ENCODE measurements around the gene HDLBP. TPM values are rescaled to one million over a fixed set of nuclear protein-coding genes. Genes with fewer than 3 reads are reported as not detected.

Gene HDLBP
- total RNA-seq, 1 donor from 2014 or later = 270 TPM

DNA sequence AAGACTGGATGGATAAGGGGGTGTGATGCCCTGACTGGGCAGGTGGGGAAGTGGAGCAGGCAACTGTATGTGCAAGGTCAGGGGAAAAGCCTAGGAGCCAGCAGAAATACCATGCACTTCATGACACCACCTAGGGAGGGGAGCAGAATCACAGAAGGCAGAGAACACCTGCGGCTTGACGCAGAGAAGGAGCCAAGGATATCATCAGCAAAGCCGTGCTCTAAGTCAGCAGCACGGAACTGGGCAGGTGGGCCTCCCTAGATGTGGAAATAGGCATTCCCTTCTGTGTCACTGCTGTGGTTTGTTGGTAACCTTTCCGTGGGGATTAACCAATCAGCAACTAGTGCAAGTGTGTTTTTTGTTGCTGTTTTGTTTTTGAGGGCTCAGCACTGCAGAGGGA, 41.3 kb downstream of the HDLBP start:
- Mint-ChIP-seq H3K27ac (no peak overlapping the region), H3K27me3 (ENCODE audit: insufficient read depth) (no peaks in the 10 kb centered on the region)
- intact Hi-C loops (cut with micrococcal nuclease) = loop anchor here (5.0 kb wide), 2 partner anchors 83 to 168 kb away; partner anchors contain the start of gene FARP2

DNA sequence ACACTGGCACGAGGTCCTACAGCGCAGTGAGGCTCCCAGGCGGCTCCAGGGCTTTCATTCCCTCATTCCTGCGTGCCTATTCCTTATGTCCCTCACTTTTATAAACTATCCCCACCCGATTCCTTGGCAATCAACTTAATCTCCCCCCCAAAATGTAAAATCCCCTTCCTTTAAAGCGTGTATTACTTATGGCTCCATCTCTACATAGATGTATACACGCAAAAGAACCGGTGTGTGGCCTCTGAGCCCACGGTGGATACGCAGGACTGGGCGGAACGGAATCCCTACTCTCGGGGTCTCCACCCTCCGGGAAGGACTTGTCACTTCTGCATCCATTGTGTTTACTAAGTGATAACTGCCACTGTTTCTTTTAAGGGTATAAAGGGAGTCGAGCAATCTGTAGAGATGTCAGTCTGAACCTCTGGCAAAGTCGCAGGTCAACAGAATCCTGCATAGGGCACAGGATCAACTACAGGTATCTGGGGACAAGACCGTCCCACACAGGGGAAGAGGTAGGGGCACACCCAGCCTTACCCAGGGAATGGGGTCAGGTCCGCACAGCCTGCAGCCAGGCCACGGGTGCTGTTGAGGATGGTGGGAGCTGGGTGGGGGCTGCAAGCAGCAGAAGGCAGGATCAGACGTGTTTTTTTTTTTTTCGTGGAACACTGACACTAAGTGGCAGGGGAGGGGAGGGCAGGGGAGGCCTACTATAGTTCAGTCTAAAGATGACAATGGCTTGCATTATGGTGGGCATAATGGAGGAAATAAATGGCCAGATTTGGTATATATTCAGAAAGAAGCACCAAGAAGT, 42.1 kb downstream of the HDLBP start:
- Mint-ChIP-seq H3K4me1 (ENCODE audit: low read depth) (peaks cover 29% of the 10 kb centered on the region), H3K36me3 (ENCODE audit: low read depth) (peaks cover 26% of the 10 kb centered on the region), H3K27ac (peak overlapping the region; percentile 50), H3K4me3 (peak overlapping the region; percentile 70), H3K27me3 (ENCODE audit: insufficient read depth) (no peaks in the 10 kb centered on the region), H3K9me3 (peaks cover 29% of the 10 kb centered on the region)
- no peak for DNase-seq (ENCODE audit: low spot score)
- intact Hi-C loops (cut with micrococcal nuclease) = loop anchor here (2.0 to 5.0 kb wide), 3 partner anchors 84 to 363 kb away; partner anchors contain the start of genes ATG4B, FARP2 and THAP4

More for the DNA sequence above, 41.3 kb downstream of the HDLBP start:
- Mint-ChIP-seq H3K4me3 (no peak overlapping the region), H3K36me3 (ENCODE audit: low read depth) (peaks cover 22% of the 10 kb centered on the region), H3K9me3 (peaks cover 29% of the 10 kb centered on the region), H3K4me1 (ENCODE audit: low read depth) (peaks cover 26% of the 10 kb centered on the region)
- no peak for DNase-seq (ENCODE audit: low spot score)

DNA sequence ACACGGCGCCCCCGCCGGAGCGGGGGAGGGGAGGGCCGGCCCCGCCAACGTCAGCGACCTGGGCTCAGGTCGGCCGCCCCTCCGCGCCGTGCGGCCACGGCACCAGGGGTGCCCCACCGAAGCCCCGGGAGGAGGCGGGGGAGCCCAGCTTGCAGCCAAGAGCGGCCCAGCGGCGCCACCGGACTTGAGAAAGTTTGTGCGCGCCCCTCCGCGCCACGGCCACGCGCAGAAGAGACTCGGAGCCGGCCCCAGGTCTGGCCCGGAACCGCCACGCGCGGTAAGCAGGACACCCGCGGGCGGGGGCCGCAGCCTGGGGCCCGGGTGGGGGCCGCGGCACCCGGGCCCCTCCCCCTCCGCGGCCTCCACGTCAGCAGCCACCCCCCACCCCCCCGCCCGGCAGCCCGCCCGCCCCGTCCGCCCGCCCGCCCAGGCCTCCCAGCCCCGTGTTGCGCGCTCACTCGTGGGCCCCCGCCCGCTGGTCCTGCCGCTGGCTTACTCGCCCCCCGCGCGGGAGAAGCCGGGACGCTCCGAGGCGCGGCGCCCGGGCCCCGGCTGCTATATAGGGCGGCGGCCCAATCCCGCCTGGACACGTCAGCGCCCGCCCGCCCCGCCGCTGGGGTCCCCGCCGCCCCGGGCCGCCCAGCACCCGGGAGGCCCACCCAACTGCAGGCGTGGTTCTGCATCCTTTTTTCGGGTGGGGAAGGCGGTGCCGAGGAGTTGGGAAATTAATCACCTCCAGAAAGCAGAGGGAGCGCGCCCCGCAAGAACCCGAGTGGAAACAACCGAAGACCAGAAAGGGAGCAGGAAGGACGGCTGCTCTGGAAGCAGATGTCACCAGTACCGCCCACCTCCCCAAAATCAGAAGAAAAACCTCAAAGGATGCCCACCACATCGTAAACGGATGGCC, 42.9 kb downstream of the HDLBP start:
- no peaks in the 10 kb centered on the region for H3K27me3 Mint-ChIP-seq (ENCODE audit: insufficient read depth)
- intact Hi-C loops (cut with micrococcal nuclease) = loop anchor here (1.0 to 5.0 kb wide), 4 partner anchors 43 to 364 kb away; partner anchors contain the start of genes ATG4B, FARP2, HDLBP and SEPTIN2
- H3K27ac Mint-ChIP-seq = peak overlapping the region; percentile 50
- peak; percentile 45 for DNase-seq (ENCODE audit: low spot score)
- H3K36me3 Mint-ChIP-seq (ENCODE audit: low read depth) = peaks cover 33% of the 10 kb centered on the region
- H3K4me1 Mint-ChIP-seq (ENCODE audit: low read depth) = peaks cover 29% of the 10 kb centered on the region
- H3K4me3 Mint-ChIP-seq = peak overlapping the region; percentile 70
- H3K9me3 Mint-ChIP-seq = peaks cover 29% of the 10 kb centered on the region

DNA sequence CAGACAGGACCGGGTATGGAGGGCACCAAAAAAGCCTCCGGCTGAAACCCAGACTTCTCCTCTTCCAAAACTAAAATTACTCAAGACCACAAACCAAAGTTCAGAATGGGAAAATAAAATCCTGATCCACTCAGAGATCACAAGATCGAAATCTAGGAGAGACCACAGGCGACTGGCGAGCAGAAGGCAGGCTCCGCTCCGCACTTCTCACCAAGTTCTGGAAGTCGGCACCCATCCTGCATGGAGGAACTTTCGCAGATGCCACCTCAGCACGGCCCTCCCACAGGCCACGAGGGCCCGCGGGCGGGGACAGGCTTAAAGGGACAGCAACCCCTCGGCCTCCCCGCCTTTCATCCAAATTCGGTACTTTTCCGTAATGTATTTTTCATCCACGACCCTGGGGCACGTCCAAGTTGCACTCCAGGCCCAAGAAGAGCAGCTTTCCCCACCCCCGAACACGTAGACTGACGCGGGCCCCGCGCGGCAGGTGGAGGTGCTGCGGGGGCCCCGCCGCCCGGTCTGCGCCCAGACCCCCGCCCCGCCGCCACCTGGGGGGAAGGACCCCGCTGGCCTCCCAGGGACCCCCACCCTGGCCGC, 43.7 kb downstream of the HDLBP start:
- Mint-ChIP-seq H3K36me3 (ENCODE audit: low read depth) (peaks cover 32% of the 10 kb centered on the region), H3K4me1 (ENCODE audit: low read depth) (peaks cover 29% of the 10 kb centered on the region), H3K27ac (peak overlapping the region; percentile 86), H3K4me3 (peak overlapping the region; percentile 92), H3K9me3 (peaks cover 22% of the 10 kb centered on the region), H3K27me3 (ENCODE audit: insufficient read depth) (no peaks in the 10 kb centered on the region)
- peak; percentile 47 for DNase-seq (ENCODE audit: low spot score)
- intact Hi-C loops (cut with micrococcal nuclease) = loop anchor here (1.0 to 5.0 kb wide), 4 partner anchors 43 to 365 kb away; partner anchors contain the start of genes ATG4B, FARP2, HDLBP and SEPTIN2

DNA sequence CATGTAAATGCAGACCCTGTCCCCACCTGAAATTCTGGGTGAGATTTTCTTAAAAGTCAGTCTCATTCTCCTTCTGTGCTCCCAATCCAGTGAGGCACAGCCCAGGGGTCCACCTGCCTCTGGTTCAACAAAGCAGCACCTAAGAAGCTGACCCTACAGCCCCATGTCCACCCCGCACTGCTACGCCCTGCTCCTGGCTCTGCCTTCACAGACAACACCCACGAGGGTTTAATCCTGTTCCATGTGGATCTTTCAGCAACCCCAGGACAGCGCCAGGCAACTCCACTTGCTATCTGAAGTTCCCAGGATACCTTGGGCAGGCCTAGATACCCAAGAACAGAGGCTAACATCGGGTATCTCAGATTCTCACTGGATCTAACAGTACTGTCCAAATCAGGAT, 44.9 kb downstream of the HDLBP start:
- H3K36me3 Mint-ChIP-seq (ENCODE audit: low read depth) = peaks cover 30% of the 10 kb centered on the region
- intact Hi-C loops (cut with micrococcal nuclease) = loop anchor here (5.0 kb wide), 2 partner anchors 87 to 172 kb away; partner anchors contain the start of gene FARP2

DNA sequence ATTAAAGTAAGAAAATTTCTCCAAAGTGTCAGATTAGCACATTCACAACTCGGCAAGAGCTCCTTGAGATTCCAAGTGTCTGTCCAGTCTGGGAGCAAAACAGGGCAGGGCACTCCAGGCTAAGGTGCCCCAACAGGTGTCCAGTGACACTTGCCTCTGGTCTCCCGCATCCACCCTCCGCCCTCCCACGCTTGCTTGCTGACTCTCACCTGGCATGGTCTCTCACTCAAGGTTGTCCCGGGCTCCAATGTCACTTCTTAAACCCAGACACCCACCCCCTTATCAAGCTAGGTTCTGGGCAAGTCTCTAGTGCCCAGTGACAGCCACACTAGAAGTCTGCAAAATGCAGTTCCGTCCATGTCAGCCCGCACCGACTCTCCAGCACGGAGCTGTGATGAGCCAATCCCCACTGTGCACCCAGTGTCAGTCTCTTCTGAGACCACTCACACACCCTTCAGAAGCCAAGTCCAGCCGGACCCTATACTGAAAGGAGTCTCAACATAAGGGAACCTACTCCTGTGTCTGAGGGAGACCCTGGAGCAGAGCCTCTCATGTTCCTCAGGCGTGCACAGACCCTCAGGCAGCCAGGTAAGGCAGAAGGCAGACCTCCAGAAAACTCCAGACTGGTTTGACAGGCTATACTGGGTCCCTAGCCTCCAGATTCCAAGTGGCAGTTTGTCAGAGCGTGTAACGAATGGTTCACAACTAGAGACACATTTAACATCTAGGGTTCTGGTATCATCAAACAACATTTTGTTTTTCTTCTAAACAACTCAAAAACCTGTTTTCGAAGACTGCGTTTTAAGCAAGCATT, 45.6 kb downstream of the HDLBP start:
- peaks cover 26% of the 10 kb centered on the region for H3K36me3 Mint-ChIP-seq (ENCODE audit: low read depth)
- intact Hi-C loops (cut with micrococcal nuclease) = loop anchor here (5.0 kb wide), 2 partner anchors 87 to 172 kb away; partner anchors contain the start of gene FARP2
- DNase-seq (ENCODE audit: low spot score) = no peak

More for the DNA sequence above, 44.9 kb downstream of the HDLBP start:
- no peak for DNase-seq (ENCODE audit: low spot score)
- Mint-ChIP-seq H3K4me1 (ENCODE audit: low read depth) (peaks cover 29% of the 10 kb centered on the region), H3K27me3 (ENCODE audit: insufficient read depth) (no peaks in the 10 kb centered on the region), H3K4me3 (peak overlapping the region; percentile 92), H3K9me3 (peaks cover 10% of the 10 kb centered on the region), H3K27ac (no peak overlapping the region)

DNA sequence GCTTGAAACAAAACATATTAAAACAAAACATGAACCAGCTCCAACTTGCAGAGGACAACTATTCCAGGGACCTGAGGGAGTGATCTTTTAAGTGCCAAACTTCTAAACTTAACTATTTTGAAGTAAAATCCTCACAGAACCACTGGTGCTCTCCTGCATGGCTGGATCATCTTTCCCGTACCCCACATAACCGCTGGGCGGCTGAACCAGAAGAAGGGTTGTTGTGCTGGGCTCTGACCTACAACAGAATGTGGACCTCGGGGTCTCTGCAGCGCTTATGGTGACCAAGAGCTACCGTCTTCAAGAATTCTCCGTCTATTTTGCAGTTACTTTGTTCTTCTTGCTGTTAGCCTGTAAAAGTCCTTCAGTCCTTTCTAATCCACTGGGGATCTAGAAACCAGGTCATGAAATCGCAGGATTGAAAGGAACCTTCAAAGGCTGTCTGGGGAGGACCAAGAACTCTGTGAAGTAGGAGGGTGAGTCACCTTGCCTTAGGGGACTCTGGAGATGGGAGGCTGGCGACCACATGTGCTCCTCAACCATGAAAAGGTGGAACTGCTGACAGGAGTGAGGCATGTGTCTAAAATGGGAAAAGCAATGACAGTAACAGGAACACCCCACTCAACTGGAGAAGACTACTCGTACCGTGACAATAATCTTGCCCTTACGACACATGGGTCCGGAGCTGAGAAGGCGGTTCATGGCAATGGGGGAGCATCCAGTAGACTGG, 46.6 kb downstream of the HDLBP start:
- Mint-ChIP-seq H3K27ac (no peak overlapping the region), H3K27me3 (ENCODE audit: insufficient read depth) (no peaks in the 10 kb centered on the region), H3K4me3 (peak overlapping the region; percentile 24), H3K36me3 (ENCODE audit: low read depth) (peaks cover 26% of the 10 kb centered on the region), H3K4me1 (ENCODE audit: low read depth) (peaks cover 29% of the 10 kb centered on the region), H3K9me3 (no peaks in the 10 kb centered on the region)
- intact Hi-C loops (cut with micrococcal nuclease) = no loop called here
- DNase-seq (ENCODE audit: low spot score) = no peak

More for the DNA sequence above, 45.6 kb downstream of the HDLBP start:
- no peaks in the 10 kb centered on the region for H3K27me3 Mint-ChIP-seq (ENCODE audit: insufficient read depth)
- H3K4me1 Mint-ChIP-seq (ENCODE audit: low read depth) = peaks cover 29% of the 10 kb centered on the region
- peak overlapping the region; percentile 92 for H3K4me3 Mint-ChIP-seq
- H3K9me3 Mint-ChIP-seq = peaks cover 4% of the 10 kb centered on the region
- no peak overlapping the region for H3K27ac Mint-ChIP-seq

DNA sequence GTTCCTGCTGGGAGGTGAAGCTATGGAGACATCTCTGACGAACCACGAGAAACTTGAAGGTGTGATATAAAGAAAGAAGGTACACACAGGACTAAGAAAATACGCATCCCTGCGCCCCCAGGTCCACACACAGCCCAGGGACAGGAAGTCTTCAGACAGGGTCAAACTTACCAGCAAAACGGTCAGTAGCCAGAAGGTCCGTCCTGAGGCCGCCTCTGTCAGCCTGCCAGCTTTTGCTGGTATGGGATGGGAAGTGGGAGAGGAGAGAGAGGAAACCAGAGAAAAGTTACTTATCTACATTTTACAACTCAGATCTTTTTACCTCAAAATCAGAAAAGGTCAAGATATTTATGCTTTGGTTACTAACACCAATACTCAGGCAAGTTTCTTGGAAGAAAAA, 47.2 kb downstream of the HDLBP start:
- no peak overlapping the region for H3K27ac Mint-ChIP-seq
- H3K36me3 Mint-ChIP-seq (ENCODE audit: low read depth) = peaks cover 28% of the 10 kb centered on the region
- peaks cover 25% of the 10 kb centered on the region for H3K4me1 Mint-ChIP-seq (ENCODE audit: low read depth)
- no peaks in the 10 kb centered on the region for H3K9me3 Mint-ChIP-seq
- H3K27me3 Mint-ChIP-seq (ENCODE audit: insufficient read depth) = no peaks in the 10 kb centered on the region
- H3K4me3 Mint-ChIP-seq = no peak overlapping the region
- intact Hi-C loops (cut with micrococcal nuclease) = no loop called here
- DNase-seq (ENCODE audit: low spot score) = no peak

DNA sequence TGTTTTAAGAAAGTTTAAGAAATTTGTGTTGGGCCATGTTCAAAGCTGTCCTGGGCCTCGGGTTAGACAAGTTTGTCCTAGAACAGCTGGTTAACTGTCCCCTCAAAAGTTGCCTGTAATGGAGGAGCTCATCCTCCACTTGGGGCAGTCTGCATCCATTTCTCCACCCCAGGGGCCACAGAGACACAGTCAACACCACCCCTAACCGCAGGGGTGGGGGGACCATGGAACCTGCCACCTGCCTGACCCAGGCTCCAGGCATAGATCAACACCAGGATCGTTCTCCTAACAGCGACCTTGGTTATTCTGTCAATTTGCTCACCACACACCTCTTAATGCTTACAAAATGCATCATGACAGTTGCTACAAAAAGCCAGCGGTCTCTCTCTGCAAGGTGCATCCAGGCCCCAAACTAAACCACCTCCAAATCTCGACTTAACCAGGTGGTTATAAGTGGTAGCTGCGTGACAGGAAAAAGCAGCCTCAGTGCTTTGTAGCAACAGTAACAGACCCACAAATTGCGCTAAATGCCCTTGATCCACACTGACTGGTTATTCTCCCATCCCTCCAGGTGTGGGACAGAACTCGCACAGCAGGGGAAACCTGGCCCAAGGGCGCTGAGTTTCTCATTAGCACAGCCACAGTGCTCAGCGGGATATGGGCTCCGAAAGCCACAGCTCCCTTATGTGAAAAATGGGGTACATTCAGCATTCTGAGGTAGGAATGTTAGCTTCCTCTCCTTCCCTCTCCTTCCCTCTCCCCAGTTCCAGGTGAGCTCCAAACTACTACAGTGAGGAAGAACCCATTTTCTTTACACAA, 48.0 kb downstream of the HDLBP start:
- DNase-seq (ENCODE audit: low spot score) = no peak
- Mint-ChIP-seq H3K27ac (no peak overlapping the region), H3K36me3 (ENCODE audit: low read depth) (peaks cover 35% of the 10 kb centered on the region), H3K9me3 (no peaks in the 10 kb centered on the region), H3K4me3 (no peak overlapping the region), H3K27me3 (ENCODE audit: insufficient read depth) (no peaks in the 10 kb centered on the region), H3K4me1 (ENCODE audit: low read depth) (peaks cover 20% of the 10 kb centered on the region)
- intact Hi-C loops (cut with micrococcal nuclease) = no loop called here

DNA sequence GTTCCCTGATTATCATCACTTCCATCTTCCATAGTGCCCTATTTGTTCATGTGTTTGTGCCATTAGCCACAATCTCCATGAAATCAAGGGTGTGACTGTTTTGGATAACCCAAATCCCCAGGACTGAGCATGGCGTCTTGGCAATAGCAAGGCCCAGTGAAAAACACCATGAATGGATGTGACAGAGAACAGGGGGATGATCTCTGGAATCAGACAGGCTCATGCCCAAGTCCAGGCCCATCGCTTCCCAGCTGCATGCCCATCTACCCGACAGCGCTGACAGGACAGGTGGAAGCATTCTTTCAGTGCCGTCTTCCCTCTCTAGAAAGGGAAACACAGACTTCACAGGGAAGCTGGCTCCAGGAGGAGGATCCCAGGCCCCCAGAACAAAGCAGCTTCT, 50.0 kb downstream of the HDLBP start:
- intact Hi-C loops (cut with micrococcal nuclease) = no loop called here
- H3K27ac Mint-ChIP-seq = no peak overlapping the region
- peaks cover 7% of the 10 kb centered on the region for H3K4me1 Mint-ChIP-seq (ENCODE audit: low read depth)
- H3K36me3 Mint-ChIP-seq (ENCODE audit: low read depth) = peaks cover 49% of the 10 kb centered on the region
- no peaks in the 10 kb centered on the region for H3K9me3 Mint-ChIP-seq
- H3K27me3 Mint-ChIP-seq (ENCODE audit: insufficient read depth) = no peaks in the 10 kb centered on the region
- H3K4me3 Mint-ChIP-seq = no peak overlapping the region
- DNase-seq (ENCODE audit: low spot score) = no peak

DNA sequence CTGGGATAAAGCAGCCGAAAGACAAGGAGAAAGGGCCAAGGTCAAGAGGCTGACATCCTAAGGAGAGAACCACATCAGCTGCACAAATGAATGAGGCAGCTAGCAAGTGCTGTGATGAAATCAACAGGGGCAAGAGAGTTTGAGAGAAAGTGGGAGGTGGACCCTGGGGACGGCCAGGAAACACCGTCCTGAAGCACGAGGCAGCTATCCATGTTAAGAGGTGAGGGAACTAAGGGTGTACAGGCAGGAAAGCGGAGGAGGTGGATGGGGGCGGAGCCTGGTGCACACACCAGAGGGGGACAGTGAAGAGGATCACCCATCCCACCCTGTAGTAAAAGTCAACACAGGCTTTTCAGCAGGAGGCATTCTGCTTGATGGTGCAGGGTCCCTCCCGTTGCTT, 52.4 kb downstream of the HDLBP start:
- no peaks in the 10 kb centered on the region for H3K4me1 Mint-ChIP-seq (ENCODE audit: low read depth)
- H3K27me3 Mint-ChIP-seq (ENCODE audit: insufficient read depth) = no peaks in the 10 kb centered on the region
- no peak for DNase-seq (ENCODE audit: low spot score)
- no peak overlapping the region for H3K27ac Mint-ChIP-seq
- H3K9me3 Mint-ChIP-seq = no peaks in the 10 kb centered on the region
- H3K4me3 Mint-ChIP-seq = no peak overlapping the region
- intact Hi-C loops (cut with micrococcal nuclease) = no loop called here
- peaks cover 48% of the 10 kb centered on the region for H3K36me3 Mint-ChIP-seq (ENCODE audit: low read depth)

Data from activated T-helper 1 cell treated with anti-CD3 and anti-CD28 coated beads, Interleukin-12 subunit alpha, Interleukin-12 subunit beta, Interleukin-2, Interleukin-4 antibody, amounts not matched to agents 30 ng/mL and 10 ng/mL and 1 ng/mL, durations not matched to agents 14 hours and 24 hours and 36 hours (primary cell).